DLD1 (cell line): ENCODE data around the gene RASAL1.

ENCODE experiments used
- in situ Hi-C: cut with HindIII; loops from 2 replicates; pipeline ENCODE4 v1.10.0; 2017; ENCODE audit warnings: low sequenced_read_pairs

The RASAL1 gene

DNA sequence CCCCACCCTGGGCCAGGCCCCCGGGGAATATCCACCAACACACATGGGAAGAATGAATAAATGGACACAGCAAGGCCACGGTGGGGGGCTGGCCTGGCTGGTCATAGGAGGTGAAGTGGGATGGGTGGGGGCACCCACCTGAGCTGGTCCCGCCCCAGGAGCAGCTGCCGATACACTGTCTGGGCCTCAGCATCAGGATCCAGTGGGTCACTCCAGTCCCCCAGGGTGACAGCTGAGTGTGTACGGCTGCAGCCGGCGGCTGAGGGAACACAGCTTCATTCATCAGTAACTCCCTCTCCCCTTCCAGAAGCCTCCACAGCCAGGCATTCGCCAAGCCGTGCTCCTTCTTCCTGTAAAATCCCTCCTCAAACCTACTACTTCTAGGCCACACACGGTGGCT, 33.8 kb downstream of the RASAL1 start:
- in situ Hi-C loops = no loop called here

DNA sequence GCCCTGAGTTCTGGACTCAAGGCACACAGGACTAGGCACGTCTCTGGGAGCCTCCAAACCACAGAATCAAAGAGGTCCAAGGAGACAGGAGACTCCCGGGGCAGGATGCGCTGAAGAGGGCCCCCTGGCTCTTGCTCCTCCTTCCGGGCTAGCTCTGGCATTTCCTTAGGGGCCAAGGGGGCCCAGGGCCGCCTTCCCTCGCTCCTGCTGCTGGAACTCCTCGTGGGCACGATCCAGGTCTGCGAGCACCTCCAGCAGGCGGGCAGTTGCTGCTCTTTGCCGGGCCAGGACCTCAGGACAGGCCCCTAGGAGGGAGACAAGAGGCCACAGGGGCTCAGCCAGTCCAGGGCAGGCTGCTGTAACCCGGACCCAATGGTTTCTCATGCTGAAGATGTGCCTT, 35.8 kb downstream of the RASAL1 start:
- in situ Hi-C loops = no loop called here

DNA sequence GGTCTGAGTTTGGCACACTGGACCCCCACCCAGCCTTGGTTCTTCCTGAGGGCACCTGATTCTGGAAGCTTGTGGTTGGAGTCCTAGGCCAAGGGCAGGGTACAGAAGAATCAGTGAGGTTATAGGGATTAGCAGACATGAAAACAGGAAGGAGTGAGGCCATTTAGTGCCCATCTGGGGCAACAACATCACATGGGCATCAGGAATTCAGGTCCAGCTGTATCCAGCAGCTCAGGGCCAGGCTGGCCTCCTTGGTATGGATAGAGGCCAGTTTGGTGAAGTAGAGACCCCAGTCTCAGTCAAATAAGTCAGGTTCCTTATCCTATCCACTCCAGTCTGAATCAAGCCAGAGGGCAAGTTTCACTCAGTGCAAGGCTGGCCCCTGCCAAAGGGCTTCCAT, 36.2 kb downstream of the RASAL1 start:
- in situ Hi-C loops = no loop called here

DNA sequence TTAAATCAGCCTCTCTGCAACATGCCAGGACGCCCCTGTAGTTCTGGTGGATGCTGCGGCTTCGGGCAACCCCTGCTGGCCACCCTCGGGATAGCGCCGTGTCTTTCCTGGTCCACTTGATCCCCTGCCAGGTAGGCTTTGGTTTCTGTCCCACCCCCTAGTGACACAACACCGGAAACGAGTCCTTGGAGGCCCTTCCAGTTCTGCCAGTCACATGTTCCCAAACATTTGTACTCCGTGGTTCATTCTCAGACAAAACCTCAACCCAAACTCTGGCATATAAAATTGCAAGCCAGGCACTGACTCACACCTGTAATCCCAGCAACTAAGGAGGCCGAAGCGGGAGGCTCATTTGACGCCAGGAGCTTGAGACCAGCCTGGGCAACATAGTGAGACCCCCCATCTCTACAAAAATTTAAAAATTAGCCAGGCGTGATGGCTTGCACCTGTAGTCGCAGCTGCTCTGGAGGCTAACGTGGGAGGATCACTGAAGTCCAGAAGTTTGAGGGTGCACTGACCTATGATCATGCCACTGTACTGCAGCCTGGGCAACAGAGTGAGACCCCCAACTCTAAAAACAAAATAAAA, 37.0 kb downstream of the RASAL1 start:
- in situ Hi-C loops = no loop called here

DNA sequence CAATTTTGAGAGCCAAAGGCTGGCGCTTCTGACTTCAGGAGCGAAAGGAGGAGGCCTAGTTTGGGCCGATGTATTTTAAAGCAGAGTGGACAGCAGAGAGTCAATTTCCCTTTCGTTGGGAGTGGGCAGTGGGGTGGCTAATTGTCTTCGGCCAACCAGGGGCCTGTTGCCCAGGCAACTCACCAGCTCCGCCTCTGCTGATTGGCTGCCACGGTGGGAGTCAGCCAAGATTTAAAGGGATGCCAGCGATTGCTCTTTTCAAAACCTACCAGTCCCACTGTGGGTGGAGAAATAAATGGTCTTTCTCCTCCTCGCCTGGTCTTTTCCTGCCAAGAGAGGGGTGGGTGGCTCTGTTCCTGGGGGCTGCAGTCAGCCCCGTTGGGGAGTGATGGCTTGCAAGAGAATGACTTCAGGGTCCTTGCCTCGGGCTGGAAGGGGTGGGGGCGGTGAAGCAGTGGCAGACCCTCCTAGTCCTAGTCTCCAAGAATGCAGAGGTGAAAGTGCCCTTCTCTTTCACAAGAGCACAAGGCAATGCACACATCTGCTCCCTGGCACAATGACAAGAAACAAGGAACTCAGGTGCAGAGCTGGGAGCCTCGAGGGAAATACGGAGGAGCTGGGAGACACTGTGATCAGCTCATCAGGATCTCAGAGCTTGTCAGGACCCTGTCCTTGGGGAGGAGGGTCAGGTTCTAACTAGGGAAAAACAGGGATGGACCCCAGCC, 37.7 kb downstream of the RASAL1 start:
- in situ Hi-C loops = no loop called here

DNA sequence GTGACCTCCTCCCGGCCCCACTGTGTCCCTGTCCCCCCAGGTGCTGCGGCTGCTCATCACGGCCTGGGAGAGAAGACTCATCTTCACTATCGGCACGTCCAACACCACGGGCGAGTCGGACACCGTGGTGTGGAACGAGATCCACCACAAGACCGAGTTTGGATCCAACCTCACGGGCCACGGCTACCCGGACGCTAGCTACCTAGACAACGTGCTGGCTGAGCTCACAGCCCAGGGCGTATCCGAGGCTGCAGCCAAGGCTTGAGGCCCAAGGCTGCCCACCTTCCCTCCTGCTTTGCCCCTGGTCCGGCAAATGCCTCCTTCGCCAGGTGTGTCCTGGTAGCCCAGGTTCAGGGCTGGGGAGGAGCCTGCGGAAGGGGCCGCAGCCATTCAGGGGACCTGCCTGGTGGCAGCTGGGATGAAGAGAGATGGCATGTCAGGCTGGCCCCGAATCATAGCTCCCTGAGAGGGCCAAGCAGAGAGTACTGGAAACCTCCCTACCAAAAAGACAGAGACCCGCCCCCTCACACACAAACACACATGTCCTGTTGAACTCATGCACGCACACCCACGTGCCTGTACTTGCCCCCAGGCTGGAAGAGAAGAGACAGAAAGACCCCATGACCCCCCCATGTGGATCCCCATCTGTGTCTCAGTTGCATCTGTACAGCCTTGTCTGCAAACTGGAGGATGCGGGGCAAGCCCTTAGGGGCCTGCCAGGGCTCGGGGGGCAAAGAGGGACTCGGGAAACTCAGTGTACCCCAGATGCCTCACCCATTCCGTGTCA, 38.7 kb downstream of the RASAL1 start:
- in situ Hi-C loops = no loop called here

DNA sequence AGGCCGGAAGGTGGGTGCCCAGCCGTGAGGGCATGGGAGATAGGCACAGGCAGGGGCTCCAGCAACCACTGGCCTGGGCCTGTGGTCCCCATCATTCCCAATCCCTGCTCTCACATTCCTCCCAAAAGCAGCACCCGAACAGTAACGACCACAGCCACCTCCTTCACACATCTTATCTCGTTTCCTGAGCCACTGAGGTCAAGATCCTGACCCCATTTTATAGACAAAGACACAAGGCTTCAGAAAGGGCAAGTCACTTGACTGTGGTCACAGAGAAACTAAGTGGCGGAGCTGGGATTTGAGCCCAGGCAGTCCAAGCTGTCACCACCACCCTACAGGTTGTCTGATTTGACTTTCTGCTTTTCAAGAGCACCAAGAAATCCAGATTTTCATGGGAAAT, 40.2 kb downstream of the RASAL1 start:
- in situ Hi-C loops = no loop called here

DNA sequence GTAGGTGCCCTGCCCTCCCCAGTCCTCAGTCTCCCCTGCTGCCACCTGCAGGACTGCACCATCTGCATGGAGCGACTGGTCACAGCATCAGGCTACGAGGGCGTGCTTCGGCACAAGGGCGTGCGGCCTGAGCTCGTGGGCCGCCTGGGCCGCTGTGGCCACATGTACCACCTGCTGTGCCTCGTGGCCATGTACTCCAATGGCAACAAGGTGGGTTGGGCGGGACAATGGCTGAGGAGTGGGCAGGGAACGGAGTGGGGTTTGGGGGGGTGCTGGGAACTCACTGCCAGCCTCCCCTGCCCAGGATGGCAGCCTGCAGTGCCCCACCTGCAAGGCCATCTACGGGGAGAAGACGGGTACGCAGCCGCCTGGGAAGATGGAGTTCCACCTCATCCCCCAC, 40.8 kb downstream of the RASAL1 start:
- in situ Hi-C loops = no loop called here

DNA sequence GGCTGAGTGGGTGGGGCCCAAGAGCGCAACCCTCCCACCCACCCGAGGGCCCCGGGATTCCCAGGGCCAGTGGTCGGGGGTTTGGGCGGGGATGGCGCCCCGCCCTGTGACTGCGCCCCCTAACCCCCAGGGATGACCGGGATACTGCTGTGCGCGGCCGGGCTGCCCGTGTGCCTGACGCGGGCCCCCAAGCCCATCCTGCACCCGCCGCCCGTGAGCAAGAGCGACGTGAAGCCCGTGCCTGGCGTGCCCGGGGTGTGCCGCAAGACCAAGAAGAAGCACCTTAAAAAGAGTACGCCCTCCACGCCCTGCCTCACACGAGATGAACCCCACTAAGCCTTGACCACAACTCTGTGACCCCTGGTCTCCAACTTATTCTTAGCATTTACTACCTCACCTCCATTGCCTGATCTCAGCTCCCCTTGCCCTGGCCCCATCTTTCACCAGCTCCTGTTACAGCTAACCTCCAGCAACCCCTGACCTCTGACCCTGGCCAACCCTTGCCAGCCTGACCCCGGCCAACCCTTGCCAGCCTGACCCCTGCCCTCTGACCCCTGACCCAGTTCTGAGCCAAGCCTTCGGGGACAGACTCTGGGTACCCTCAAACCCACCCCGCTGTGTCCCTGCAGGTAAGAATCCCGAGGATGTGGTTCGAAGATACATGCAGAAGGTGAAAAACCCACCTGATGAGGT, 42.0 kb downstream of the RASAL1 start:
- in situ Hi-C loops = no loop called here

DNA sequence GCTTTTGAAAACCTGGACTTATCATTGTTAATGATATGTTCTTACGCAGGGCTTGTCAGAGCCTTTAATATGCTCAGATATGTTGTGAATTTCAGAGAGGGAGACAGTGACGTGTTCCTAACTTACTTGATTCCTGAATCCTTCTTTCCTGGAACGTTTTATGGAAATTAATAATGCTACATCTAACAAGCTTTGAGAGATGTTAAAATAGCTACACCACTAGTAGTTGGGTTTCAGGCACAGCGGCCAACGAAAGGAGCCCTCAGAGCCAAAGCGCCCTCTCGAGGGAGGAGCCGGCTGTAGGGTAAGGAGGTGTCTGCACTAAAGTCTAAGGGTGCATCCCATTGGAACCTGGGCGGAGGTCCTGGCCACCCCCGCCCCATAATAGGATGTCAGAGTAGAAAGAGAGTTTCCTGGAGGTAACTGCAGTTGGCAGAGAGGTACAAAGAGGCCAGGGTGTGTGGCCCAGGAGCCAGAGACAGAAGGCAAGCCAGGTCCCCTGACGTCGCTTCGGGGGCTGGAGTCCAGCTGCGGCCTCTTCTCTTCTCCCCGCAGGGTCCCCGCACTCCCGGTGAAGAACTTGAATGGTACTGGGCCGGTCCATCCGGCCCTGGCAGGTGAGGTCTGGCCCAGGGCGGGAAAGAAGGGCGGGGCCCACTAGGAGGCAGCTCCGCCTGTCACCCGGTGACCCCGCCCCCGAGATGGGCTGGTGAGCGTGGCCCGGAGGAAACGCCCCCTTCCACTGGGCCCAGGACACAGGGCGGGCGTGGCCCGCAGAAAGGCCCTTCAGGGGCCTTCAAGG, 42.8 kb downstream of the RASAL1 start:
- in situ Hi-C loops = no loop called here

DNA sequence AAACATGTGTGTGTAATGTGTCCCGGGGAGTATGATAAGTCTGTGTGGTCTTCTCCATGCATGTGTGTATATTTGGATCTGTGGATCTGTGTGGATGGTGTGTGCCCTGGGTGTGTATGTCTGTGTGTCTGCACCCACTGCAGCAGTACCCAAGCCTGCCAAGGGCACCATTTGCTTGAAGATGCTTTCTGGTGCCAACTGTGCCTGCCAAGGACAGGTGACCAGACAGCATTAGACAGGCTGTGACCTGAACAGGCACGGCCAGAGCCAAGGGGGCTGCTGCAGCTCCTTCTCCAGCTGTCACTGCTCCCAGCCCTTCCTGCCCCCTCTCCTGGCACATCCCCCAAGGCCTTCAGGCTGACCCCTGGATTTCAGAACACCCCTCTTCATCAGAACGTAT, 44.1 kb downstream of the RASAL1 start:
- in situ Hi-C loops = no loop called here

DNA sequence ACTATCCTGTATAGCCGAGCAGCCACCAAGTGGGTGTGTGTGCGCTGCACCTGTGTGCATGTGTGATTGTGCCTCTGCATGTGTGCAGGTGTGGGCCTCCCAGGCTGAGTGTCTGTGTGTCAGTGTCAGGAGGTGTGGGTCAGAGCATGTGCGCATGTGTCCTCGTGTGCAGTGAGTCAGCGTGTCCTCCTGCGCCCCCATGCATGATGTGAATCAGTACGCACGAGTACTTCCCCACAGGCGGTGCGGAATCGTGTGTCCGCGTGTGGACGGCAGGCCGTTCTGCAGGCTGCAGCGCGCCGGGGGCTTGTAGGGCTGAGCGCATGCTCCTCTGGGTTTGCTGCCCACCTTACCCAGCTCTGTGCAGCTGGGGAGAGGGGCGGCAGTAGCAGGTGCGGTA, 44.8 kb downstream of the RASAL1 start:
- in situ Hi-C loops = no loop called here

DNA sequence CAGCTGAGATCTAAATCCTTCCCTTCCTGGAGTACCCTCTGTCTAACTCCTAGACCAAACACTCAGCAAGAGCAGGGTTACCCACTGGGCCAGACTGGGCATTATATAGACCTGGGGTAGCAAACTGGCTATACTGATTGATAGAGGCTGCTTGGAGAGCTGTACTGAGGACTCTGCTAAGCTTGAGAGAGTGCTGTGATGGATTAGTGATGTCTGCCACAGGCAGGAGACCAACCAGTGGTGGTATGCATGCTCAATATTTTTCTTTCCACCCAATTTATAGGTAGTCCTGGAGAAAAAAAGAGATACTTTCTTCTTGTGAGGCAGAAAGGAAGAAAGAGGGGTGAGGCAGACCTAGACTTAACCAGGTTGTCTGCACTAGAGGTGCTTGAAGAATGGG, 45.7 kb downstream of the RASAL1 start:
- in situ Hi-C loops = no loop called here

DNA sequence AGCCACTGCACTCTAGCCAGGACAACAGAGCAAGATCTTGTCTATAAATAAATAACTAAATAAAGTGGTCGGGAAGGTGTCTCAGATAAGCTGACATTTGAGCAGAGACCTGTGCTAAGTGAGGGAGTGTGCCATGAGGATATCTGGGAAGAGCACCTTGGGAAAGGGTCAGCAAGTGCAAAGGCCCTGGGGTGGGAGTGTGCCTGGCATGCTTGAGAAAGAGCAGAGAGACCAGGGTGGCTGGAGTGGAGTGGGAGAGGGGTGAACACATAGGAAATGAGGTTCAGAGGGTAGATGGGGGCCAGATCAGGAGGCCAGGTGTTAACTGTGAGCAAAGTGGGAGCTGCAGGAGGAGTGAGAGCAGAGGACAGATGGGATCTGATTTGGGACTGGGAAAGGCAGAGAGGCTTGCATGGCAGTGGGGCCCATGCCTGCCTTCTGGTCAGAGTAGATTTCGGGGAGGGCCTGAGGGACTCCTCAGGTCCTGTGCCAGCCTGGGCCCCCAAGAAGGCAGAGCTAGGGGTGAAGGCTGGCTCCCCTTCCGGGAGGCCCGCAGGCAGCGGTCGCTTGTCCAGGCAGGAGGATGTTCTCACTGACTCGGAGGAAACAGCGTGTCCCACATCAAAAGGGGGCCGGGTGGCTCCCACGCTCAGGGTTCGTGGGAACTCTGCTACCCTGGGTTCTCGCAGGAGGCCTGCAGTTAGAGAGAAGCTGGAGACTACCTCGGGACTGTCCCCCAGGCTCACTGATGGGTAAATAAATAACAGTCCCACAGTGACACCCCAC, 46.4 kb downstream of the RASAL1 start:
- in situ Hi-C loops = no loop called here

DNA sequence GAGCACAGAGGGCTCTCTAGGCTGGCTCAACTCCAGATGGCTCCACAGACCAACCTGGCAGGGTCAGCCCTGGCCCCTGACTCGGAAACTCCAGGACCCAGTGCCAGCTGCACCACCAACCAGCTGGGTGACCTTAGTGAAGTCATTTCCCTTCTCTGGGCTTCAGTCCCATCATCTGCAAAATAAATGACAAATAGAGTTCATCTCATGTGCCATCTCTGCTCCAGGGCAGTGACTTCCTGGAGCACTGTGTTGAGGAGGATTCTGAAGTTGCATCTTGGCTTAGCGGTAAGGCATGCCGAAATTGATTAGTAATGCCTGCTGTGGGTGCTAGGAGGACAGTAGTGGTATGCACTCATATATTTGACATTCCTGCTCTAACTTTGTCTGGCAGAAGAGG, 47.5 kb downstream of the RASAL1 start:
- in situ Hi-C loops = no loop called here

DNA sequence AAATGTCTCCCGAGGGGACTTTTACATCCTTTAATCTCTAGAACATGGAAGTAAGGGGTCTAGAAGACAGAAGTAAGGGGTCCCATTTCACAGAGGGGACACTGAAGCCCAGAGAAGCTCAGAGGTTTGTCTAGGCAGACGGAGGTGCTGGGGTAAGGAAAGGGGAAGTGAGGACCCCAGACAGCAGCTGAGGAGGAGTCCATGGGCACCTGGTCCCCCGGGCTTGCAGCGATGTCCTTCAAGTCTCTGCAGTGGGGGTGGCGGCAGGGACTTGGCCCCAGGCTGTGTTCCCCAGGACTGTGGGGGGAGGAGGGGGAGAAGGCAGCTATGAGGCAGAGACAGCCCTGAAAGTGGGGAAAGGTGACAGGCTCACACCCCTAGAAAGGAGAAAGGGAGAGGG, 48.4 kb downstream of the RASAL1 start:
- in situ Hi-C loops = no loop called here

DNA sequence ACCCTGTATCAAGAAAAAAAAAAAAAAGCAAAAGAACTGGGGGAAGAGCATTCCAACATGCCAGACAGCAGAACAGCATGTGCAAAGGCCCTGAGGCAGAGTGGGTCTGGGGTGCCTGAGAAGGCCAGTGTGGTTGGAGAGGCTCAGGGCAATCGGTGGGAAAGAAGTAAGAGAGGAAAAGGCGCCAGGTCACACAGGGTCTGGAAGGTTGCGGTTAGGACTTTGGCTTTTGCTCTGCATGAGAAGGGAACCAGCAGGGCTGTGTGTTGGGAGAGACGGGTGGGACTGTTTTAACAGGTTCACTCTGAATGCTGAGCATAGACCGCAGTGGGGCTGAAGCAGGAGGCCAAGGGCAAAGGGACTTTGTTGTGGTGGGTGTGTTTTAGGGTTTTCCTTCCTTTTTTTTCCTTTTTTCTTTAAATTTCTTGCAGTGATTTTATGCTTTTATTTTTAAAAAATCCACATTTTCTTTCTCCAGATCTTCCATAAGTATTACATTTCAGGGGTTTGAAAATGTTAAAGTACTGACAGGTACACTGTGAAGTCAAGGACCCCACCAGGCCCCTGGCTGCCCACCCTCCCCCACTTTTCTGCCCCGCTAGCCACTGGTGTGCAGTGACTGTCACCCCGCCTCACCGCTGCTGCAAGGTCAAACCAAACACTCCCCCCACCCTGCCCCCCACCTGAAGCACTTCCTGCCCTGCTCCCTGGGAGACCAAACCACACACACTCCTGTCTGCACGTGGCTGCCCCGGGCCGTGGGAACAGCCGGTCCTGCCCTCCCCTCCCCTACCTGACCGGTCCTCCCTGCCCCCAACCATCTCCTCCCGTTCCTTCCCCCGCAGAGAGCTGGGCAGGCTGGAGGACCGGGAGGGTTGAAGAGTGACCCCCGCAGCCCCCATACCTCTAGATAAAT, 49.1 kb downstream of the RASAL1 start:
- in situ Hi-C loops = no loop called here

DNA sequence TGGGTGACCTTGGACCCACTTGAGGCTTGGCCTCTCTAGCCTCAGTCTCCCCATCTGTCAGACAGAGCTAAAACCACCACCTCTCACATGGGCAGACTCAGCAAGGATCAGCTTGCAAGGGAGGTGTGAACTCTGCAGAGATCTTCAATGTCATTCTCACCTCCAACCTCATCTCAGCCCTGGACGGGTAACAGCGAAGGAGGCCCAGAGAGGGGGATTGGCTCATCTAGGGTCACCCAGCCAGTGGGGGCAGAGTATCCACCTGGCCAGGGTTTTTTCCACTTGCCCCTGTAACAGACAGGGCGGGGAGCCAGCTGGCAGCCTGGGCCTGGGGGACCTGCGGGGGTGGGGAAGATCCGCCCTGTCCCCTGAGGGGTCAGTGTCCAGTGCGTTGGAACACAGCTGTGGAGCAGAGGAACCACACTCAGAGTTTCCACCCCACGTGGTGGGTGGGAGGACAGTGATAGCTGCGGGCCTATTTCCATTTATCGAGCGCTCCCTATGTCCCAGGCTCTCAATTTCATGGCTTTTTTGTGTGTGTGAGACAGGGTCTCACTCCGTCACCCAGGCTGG, 51.6 kb downstream of the RASAL1 start:
- in situ Hi-C loops = no loop called here
